ENCODE measurements around the gene SIN3B. TPM values are rescaled to one million over a fixed set of nuclear protein-coding genes. Genes with fewer than 3 reads are reported as not detected.

The SIN3B gene
- total RNA-seq, 2 donors from 2014 or later, result 50.7 to 51.1 TPM

DNA sequence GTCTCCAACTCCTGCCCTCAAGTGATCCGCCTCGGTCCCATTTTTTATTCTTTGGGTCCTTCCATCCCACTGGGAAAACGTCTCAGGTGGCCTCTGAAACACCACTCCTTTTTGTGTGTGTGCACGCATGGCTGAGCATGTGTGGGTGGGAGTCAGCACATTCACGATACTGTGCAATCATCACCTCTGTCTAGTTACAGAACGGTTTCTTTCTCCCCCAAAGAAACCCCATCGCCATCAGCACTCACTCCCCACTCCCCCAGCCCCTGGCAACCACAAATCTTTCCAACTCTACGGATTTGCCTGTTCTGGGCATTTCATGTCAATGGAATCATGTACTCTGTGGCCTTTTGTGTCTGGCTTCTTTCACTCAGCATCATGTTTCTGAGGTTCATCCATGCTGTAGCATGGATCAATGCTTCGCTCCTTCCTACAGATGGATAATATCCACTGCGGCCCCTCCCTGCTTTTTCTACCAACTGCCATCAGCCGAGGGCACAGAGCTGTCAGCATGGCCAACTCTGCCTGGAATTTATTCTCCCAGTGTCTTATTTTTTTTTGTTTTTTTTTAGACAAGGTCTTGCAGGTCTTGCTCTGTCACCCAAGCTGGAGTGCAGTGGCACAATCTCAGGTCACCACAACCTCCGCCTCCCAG, 69.3 kb downstream of the SIN3B start:
- Mint-ChIP-seq H3K27ac (peak overlapping the region; percentile 80), H3K36me3 (ENCODE audit: insufficient read depth in 2 of 2) (no peaks in the 10 kb centered on the region), H3K9me3 (no peaks in the 10 kb centered on the region), H3K27me3 (ENCODE audit: low read depth) (peaks cover 25% of the 10 kb centered on the region), H3K4me1 (ENCODE audit: low read depth) (peaks cover 5% of the 10 kb centered on the region), H3K4me3 (peak overlapping the region; percentile 48 to 67)
- ATAC-seq (replicated peaks in 1 of 2), result no peak
- DNase-seq, result no peak

DNA sequence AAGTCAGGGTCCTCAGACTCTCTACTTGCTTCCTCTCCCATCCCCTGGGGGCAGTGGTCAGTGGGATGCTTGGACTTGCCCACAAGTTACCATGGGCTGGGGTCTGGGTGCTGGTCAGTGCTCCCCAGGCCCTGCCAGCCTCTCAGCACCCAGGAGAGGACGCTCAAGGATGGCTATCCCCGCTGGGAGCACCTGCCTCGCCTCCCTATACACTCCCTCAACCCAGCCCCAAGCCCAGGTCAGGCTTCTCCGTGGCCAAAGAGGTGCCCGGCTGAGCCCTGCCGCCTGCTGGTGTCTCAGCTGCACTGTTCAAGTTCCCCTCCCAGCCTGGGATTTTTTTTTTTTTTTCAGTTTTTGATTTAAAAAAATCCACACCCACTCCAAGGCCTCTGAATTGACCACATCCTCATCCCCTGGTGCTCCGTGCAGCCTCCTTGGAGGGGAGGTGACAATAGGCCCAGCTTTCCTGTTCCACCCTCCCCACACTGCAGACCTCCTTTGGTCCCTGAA, 70.4 kb downstream of the SIN3B start:
- DNase-seq (peak; percentile 49 to 55), ATAC-seq (replicated peaks in 1 of 2) (peak; percentile 45)
- H3K36me3 Mint-ChIP-seq (ENCODE audit: insufficient read depth in 2 of 2), result no peaks in the 10 kb centered on the region
- H3K9me3 Mint-ChIP-seq, result peaks cover 0 to 1% of the 10 kb centered on the region in 2 donors
- peak overlapping the region in 1 of 2 donors; percentile 5 for H3K4me3 Mint-ChIP-seq
- H3K27me3 Mint-ChIP-seq (ENCODE audit: low read depth), result peaks cover 22% of the 10 kb centered on the region
- no peak overlapping the region for H3K27ac Mint-ChIP-seq
- H3K4me1 Mint-ChIP-seq (ENCODE audit: low read depth), result peaks cover 5% of the 10 kb centered on the region

DNA sequence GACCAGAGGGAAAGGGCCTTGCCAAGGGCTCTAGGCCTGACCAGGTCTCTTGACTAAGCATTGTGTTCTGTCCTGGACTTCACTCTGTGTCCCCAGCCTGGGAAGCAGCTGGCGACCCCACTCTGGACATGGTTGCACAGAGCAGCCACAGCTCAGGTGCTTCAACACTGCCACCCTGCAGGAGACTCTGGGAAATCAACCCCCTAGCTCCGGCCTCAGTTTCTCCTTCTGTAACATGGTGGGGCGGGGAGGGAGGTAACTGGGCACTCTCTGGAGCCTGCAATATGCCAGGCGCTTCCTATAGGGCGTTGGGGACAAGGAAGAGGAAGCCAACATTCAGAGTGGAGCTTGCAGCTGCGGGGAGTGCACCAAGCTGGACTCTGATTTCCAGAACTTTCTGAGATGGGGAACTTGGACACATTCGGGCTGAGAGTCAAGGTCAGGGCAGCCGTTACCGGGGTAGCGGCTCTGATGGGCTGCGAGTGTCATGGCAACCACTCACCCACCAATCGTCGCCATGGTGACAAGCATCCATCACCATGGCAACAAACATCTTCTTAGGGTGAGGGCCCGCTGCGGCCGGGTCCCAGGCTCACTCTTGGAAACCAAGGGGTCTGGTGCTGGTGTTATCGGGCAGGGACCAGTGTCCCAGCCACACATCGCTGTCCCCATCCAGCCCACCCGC, 72.4 kb downstream of the SIN3B start:
- DNase-seq, result no peak
- no peak for ATAC-seq (replicated peaks in 1 of 2)
- H3K4me3 Mint-ChIP-seq, result no peak overlapping the region
- no peaks in the 10 kb centered on the region for H3K36me3 Mint-ChIP-seq (ENCODE audit: insufficient read depth in 2 of 2)
- H3K9me3 Mint-ChIP-seq, result peaks cover 0 to 2% of the 10 kb centered on the region in 2 donors
- H3K27me3 Mint-ChIP-seq (ENCODE audit: low read depth), result peaks cover 11% of the 10 kb centered on the region
- H3K27ac Mint-ChIP-seq, result no peak overlapping the region
- H3K4me1 Mint-ChIP-seq (ENCODE audit: low read depth), result peaks cover 5% of the 10 kb centered on the region

DNA sequence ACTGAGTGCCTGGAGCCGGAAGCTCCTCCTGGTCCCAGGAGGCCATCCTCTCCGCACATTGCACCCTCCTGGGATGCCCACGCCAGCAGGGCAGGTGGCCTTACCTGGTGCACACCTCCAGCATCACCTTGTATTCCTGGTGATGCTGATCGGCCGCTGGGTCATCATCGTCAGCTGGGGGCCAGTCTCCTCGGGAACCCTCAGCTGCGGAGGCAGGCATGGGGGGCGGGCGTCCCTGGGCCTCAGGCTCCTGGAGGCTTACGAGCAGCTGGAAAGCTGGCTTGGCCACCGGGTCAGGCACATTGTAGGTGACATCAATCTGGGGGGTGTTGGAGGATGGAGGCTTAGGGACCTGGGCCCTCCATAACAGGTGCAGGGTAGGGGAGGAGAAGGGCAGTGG, 73.3 kb downstream of the SIN3B start:
- ATAC-seq (replicated peaks in 1 of 2), result no peak
- Mint-ChIP-seq H3K27ac (no peak overlapping the region), H3K4me3 (no peak overlapping the region), H3K4me1 (ENCODE audit: low read depth) (peaks cover 5% of the 10 kb centered on the region), H3K36me3 (ENCODE audit: insufficient read depth in 2 of 2) (no peaks in the 10 kb centered on the region), H3K27me3 (ENCODE audit: low read depth) (peaks cover 11% of the 10 kb centered on the region), H3K9me3 (peaks cover 0 to 2% of the 10 kb centered on the region in 2 donors)
- DNase-seq, result no peak

DNA sequence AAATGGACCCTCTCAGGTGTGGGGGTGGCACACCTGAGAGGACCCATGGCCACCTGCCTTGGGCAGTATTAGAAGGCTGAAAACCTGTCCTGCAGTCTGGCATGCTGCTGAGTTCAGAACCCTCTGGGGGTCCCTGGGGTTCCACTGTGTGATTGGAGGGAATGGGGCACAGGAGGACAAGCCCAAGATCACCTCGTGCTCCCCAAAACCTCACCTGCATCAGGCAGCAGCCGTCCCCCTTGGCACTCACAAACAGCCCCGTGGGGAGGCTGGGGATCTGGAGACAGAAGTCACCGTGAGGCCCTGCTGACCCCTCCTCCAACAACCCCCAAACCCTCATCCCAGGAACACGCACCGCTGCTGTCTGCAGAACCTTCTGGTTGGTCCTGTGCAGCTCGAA, 74.1 kb downstream of the SIN3B start:
- Mint-ChIP-seq H3K27ac (no peak overlapping the region), H3K36me3 (ENCODE audit: insufficient read depth in 2 of 2) (no peaks in the 10 kb centered on the region), H3K4me3 (no peak overlapping the region), H3K9me3 (peaks cover 0 to 2% of the 10 kb centered on the region in 2 donors), H3K27me3 (ENCODE audit: low read depth) (peaks cover 7% of the 10 kb centered on the region), H3K4me1 (ENCODE audit: low read depth) (peaks cover 3% of the 10 kb centered on the region)
- DNase-seq (no peak), ATAC-seq (replicated peaks in 1 of 2) (no peak)

DNA sequence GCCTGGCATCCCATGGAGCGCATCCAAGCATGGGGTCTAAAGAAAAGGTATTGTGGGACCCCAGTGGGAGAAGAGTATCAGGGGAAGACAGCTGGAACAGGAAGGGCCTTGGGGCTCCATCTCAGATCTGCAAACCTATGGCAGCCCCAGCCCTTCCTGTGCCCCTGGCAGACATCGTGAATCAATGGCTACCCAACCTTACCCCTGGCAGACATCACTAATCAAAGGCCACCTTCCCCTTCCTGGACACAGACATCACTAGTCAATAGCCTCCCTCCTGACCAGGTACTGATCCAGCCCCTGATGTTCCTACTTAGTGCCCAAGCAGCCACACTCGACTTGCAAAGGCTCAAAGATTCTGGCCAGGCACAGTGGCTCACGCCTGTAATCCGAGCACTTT, 75.4 kb downstream of the SIN3B start:
- Mint-ChIP-seq H3K27ac (no peak overlapping the region), H3K27me3 (ENCODE audit: low read depth) (no peaks in the 10 kb centered on the region), H3K9me3 (peaks cover 0 to 2% of the 10 kb centered on the region in 2 donors), H3K4me1 (ENCODE audit: low read depth) (no peaks in the 10 kb centered on the region), H3K4me3 (no peak overlapping the region), H3K36me3 (ENCODE audit: insufficient read depth in 2 of 2) (no peaks in the 10 kb centered on the region)
- DNase-seq, result no peak
- ATAC-seq (replicated peaks in 1 of 2), result no peak

DNA sequence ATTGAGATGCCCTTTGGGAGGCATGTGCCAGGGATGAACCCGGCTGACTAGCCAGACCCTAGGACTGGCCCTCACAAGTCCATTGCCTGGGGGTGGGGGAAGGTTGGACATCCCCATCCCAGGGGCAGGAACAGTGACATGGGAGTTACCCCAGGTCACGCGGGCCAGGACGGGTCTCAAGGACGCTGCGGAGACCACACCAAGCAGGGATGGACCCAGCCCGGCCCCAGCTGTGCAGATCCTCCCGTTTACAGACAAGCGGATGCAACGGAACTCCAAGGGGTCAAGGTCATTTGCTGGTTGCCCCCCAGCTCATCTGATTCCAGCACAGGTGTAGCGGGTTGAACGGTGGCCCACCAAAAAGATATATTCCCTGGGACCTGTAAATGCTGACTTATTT, 79.6 kb downstream of the SIN3B start:
- Mint-ChIP-seq H3K27me3 (ENCODE audit: low read depth) (no peaks in the 10 kb centered on the region), H3K27ac (no peak overlapping the region), H3K9me3 (peaks cover 10 to 12% of the 10 kb centered on the region in 2 donors), H3K4me1 (ENCODE audit: low read depth) (no peaks in the 10 kb centered on the region), H3K36me3 (ENCODE audit: insufficient read depth in 2 of 2) (peaks cover 7 to 17% of the 10 kb centered on the region in 2 donors), H3K4me3 (no peak overlapping the region)
- DNase-seq, result no peak
- ATAC-seq (replicated peaks in 1 of 2), result no peak

DNA sequence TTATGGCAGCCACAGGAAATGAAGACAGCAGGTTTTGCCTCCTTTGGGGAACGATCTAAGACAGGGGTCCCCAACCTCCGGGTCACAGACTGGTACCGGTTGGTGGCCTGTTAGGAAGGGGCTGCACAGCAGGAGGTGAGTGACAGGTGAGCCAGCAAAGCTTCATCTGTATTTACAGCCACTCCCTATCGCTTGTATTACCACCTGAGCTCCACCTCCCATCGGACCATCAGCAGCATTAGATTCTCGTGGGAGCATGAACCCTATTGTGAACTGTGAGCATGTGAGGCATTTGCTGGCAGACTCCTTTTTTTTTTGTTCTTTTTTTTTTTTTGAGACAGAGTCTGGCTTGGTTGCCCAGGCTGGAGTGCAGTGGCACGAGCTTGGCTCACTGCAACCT, 81.8 kb downstream of the SIN3B start:
- Mint-ChIP-seq H3K27me3 (ENCODE audit: low read depth) (no peaks in the 10 kb centered on the region), H3K4me1 (ENCODE audit: low read depth) (no peaks in the 10 kb centered on the region), H3K9me3 (peaks cover 10 to 12% of the 10 kb centered on the region in 2 donors), H3K36me3 (ENCODE audit: insufficient read depth in 2 of 2) (peaks cover 7 to 19% of the 10 kb centered on the region in 2 donors), H3K27ac (no peak overlapping the region), H3K4me3 (no peak overlapping the region)
- no peak for ATAC-seq (replicated peaks in 1 of 2)
- DNase-seq, result no peak

DNA sequence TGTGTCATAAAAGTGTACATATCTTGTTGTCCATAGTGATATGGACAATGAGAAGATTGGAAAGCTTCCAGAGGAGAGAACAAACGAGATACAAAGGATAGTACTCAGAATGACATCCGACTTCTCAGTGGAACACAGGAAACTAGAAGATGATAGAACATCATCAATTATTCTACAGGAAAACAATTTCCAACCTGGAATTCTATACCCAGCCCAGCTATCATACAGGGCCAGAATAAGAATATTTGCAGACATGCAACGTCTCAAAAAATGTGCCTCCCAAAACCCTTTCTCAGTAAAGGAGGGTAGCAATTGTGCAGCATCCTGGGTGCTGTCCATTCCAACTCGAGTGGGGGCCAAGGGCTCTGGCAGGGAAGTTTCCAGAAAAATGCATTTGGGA, 83.6 kb downstream of the SIN3B start:
- DNase-seq (no peak), ATAC-seq (replicated peaks in 1 of 2) (no peak)
- Mint-ChIP-seq H3K9me3 (peaks cover 11 to 12% of the 10 kb centered on the region in 2 donors), H3K36me3 (ENCODE audit: insufficient read depth in 2 of 2) (peaks cover 7 to 19% of the 10 kb centered on the region in 2 donors), H3K4me3 (no peak overlapping the region), H3K27me3 (ENCODE audit: low read depth) (no peaks in the 10 kb centered on the region), H3K4me1 (ENCODE audit: low read depth) (no peaks in the 10 kb centered on the region), H3K27ac (no peak overlapping the region)

DNA sequence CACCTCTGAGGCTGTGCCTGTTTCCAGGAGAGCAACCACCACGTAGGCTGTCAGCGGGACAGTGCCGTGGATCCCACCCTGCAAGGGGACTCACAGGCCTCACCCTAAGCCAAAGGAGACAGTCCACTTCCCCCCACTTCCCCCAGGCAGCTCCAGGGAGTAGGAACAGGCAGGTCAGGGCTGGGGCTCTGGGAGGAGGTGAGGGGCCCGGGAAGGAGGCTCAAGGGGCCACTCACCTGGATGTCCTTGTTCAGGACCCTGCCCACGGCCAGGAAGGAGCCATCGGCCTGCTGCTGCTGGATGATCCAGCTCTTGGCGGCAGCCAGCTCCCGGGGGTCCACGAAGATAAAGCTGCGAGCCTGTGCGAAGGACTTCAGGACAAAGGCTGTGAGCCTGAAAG, 85.2 kb downstream of the SIN3B start:
- DNase-seq (no peak), ATAC-seq (replicated peaks in 1 of 2) (no peak)
- H3K9me3 Mint-ChIP-seq, result peaks cover 11 to 14% of the 10 kb centered on the region in 2 donors
- H3K36me3 Mint-ChIP-seq (ENCODE audit: insufficient read depth in 2 of 2), result peaks cover 8 to 19% of the 10 kb centered on the region in 2 donors
- H3K27ac Mint-ChIP-seq, result no peak overlapping the region
- no peaks in the 10 kb centered on the region for H3K27me3 Mint-ChIP-seq (ENCODE audit: low read depth)
- H3K4me3 Mint-ChIP-seq, result no peak overlapping the region
- no peaks in the 10 kb centered on the region for H3K4me1 Mint-ChIP-seq (ENCODE audit: low read depth)

DNA sequence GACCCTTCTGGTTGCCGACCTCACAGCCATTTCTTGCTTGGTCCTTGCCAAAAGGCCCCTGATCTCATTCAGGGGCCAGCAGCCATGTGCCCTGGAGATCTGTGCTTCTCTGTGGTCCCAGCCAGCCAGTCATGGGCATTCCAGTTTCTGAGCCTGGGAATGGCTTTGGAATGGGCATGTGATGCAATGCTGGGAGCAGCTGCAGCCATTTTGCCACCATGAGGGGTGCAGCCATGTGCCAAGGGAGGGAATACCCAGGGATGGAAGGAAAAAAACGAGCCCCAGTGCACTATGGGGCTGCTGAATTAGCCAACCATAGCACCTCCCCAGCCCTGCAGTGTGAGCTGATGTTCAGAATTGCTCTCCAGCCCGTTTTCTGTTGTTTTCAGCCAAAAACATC, 85.9 kb downstream of the SIN3B start:
- DNase-seq, result no peak

DNA sequence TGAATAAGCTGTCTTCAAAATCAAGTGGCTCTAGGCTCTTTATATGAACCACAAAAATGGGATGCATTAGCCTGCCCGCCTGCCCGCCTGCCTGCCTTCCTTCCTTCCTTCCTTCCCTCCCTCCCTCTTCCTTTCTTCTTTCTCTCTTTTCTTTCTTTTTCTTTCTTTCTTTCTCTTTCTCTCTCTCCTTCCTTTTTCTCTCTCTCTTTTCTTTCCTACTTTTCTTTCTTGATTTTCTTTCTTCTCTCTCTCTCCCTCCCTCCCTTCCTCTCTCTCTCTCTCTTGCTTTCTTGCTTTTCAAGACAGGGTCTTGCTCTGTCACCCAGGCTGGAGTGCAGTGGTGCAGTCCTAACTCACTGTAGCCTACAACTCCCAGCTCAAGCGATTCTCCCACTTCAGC, 86.5 kb downstream of the SIN3B start:
- Mint-ChIP-seq H3K4me1 (ENCODE audit: low read depth) (no peaks in the 10 kb centered on the region), H3K36me3 (ENCODE audit: insufficient read depth in 2 of 2) (peaks cover 8 to 21% of the 10 kb centered on the region in 2 donors), H3K27me3 (ENCODE audit: low read depth) (no peaks in the 10 kb centered on the region), H3K4me3 (no peak overlapping the region), H3K9me3 (peaks cover 14 to 15% of the 10 kb centered on the region in 2 donors), H3K27ac (no peak overlapping the region)
- no peak for DNase-seq
- no peak for ATAC-seq (replicated peaks in 1 of 2)

More for the DNA sequence above, 85.9 kb downstream of the SIN3B start:
- ATAC-seq (replicated peaks in 1 of 2), result no peak
- H3K4me3 Mint-ChIP-seq, result no peak overlapping the region
- peaks cover 8 to 21% of the 10 kb centered on the region in 2 donors for H3K36me3 Mint-ChIP-seq (ENCODE audit: insufficient read depth in 2 of 2)
- H3K27me3 Mint-ChIP-seq (ENCODE audit: low read depth), result no peaks in the 10 kb centered on the region
- H3K27ac Mint-ChIP-seq, result no peak overlapping the region
- H3K4me1 Mint-ChIP-seq (ENCODE audit: low read depth), result no peaks in the 10 kb centered on the region
- H3K9me3 Mint-ChIP-seq, result peaks cover 14 to 15% of the 10 kb centered on the region in 2 donors

DNA sequence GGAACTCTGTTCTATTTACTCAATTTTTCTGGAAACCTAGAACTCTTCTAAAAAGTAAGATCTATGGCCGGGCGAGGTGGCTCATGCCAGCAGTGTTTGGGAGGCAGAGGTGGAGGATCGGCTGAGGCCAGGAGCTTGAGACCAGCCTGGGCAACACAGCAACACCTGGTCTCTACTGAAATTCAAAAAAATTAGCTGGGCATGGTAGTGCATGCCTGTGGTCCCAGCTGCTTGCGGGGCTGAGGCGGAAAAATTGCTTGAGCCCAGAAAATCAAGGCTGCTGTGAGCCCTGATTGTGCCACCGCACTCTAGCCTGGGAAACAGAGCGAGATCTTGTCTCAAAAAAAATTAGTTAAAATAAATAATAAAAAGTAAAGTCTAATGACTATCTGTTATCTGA, 88.2 kb downstream of the SIN3B start:
- peaks cover 12% of the 10 kb centered on the region in 2 donors for H3K9me3 Mint-ChIP-seq
- H3K4me3 Mint-ChIP-seq, result no peak overlapping the region
- no peak overlapping the region for H3K27ac Mint-ChIP-seq
- H3K27me3 Mint-ChIP-seq (ENCODE audit: low read depth), result no peaks in the 10 kb centered on the region
- H3K36me3 Mint-ChIP-seq (ENCODE audit: insufficient read depth in 2 of 2), result peaks cover 5 to 16% of the 10 kb centered on the region in 2 donors
- no peaks in the 10 kb centered on the region for H3K4me1 Mint-ChIP-seq (ENCODE audit: low read depth)
- no peak for ATAC-seq (replicated peaks in 1 of 2)
- DNase-seq, result no peak

Measured in activated T-cell treated with anti-CD3 and anti-CD28 coated beads, Interleukin-2, amount 50 U/mL, for 72 hours (primary cell).